KBM-7 (cell line): ENCODE data around the gene INSYN2A.

Source experiments
- DNase-seq: peaks from one replicate; pipeline ENCODE4 v3.0.0-alpha.2; 2015
- in situ Hi-C: fragments of 300-500 bp; cut with MboI; formaldehyde crosslinking; loops from 2 replicates; pipeline ENCODE4 v1.14.3; 2020; ENCODE audit warnings: low sequenced_read_pairs, low pct_unique_long_range_greater_than_20kb, mixed read lengths

INSYN2A gene

GRCh38 chr10:127158662-127159061 lies 37.7 kb downstream of the INSYN2A start:
- in situ Hi-C loops: no loop called here
- no peak for DNase-seq

- no peak for DNase-seq
- in situ Hi-C loops: no loop called here
These were observed 38.7 kb downstream of the INSYN2A start for GRCh38 chr10:127157506-127158200.

- in situ Hi-C loops: no loop called here
- no peak for DNase-seq
These were observed 39.3 kb downstream of the INSYN2A start for GRCh38 chr10:127157089-127157488.

- in situ Hi-C loops: no loop called here
- no peak for DNase-seq
These were observed 41.4 kb downstream of the INSYN2A start for GRCh38 chr10:127154831-127155620.

- in situ Hi-C loops: no loop called here
- DNase-seq: no peak
These were observed 43.2 kb downstream of the INSYN2A start for GRCh38 chr10:127153181-127153580.

GRCh38 chr10:127151981-127152699 lies 44.3 kb downstream of the INSYN2A start:
- no peak for DNase-seq
- in situ Hi-C loops: no loop called here

GRCh38 chr10:127151541-127151940 lies 44.9 kb downstream of the INSYN2A start:
- DNase-seq: no peak
- in situ Hi-C loops: no loop called here

GRCh38 chr10:127150136-127150535 lies 46.3 kb downstream of the INSYN2A start:
- DNase-seq: no peak
- in situ Hi-C loops: no loop called here

GRCh38 chr10:127149501-127150081 lies 46.8 kb downstream of the INSYN2A start:
- DNase-seq: no peak
- in situ Hi-C loops: no loop called here

- in situ Hi-C loops: no loop called here
These were observed 47.5 kb downstream of the INSYN2A start for GRCh38 chr10:127148933-127149220.

GRCh38 chr10:127148066-127148932 lies 48.1 kb downstream of the INSYN2A start:
- peak; percentile 40 for DNase-seq
- in situ Hi-C loops: no loop called here

More at GRCh38 chr10:127148933-127149220, 47.5 kb downstream of the INSYN2A start:
- no peak for DNase-seq

GRCh38 chr10:127146661-127147060 lies 49.7 kb downstream of the INSYN2A start:
- no peak for DNase-seq
- in situ Hi-C loops: no loop called here
